ENCODE measurements around the gene SH2D1A. TPM values are rescaled to one million over a fixed set of nuclear protein-coding genes. Genes with fewer than 3 reads are reported as not detected.
"Not testable (repeated sequence)": the region's sequence is repeated elsewhere in the genome, so short reads cannot be mapped to it uniquely, and the experiment has no call there.

The SH2D1A gene
- polyA plus RNA-seq, 1 donor (not counting 4 experiments of a cell fraction or from before 2014, with no cell fraction given), result 0.04 TPM

- Histone ChIP-seq H2AFZ (ENCODE audit: control insufficient read depth, low read length) (no peak overlapping the region), H4K20me1 (ENCODE audit: control insufficient read depth, extremely low read depth, insufficient read depth, low read length) (no peaks in the 10 kb centered on the region), H3K36me3 (ENCODE audit: control insufficient read depth in 2 of 2, extremely low read depth in 1 of 2, insufficient read depth in 2 of 2, low read length in 2 of 2) (no peaks in the 10 kb centered on the region), H3K27ac (ENCODE audit: control insufficient read depth, insufficient read depth, low read length) (no peak overlapping the region), H3K79me2 (ENCODE audit: control insufficient read depth, insufficient read depth, low read length) (no peaks in the 10 kb centered on the region), H3K4me3 (ENCODE audit: control insufficient read depth in 2 of 3, extremely low read depth in 1 of 3, insufficient read depth in 2 of 3, low read depth in 1 of 3, low read length in 3 of 3) (no peak overlapping the region), H3K27me3 (ENCODE audit: control insufficient read depth, extremely low read depth, insufficient read depth, low read length) (no peaks in the 10 kb centered on the region), H3K9me3 (ENCODE audit: control insufficient read depth, low read depth, low read length) (no peaks in the 10 kb centered on the region), H3K9ac (ENCODE audit: control insufficient read depth, extremely low read depth, insufficient read depth, low read length) (no peak overlapping the region), H3K4me2 (ENCODE audit: control insufficient read depth, extremely low read depth, insufficient read depth, low read depth, low read length) (no peak overlapping the region), H3K9me1 (ENCODE audit: control insufficient read depth, extremely low read depth, insufficient read depth, low read length) (no peaks in the 10 kb centered on the region), H3K4me1 (ENCODE audit: control insufficient read depth, extremely low read depth, insufficient read depth, low read length) (peaks cover 7% of the 10 kb centered on the region)
- TF ChIP-seq CTCF (optimal IDR thresholded peaks at IDR 0.05 in 1 of 3, IDR thresholded peaks at IDR 0.05 in 1 of 3, conservative IDR thresholded peaks at IDR 0.05 in 1 of 3; ENCODE audit: extremely low read depth in 1 of 3, insufficient read depth in 2 of 3, low read length in 3 of 3), result no peak
- no peak for TF ChIP-seq EZH2 (IDR thresholded peaks at IDR 0.05; ENCODE audit: low read length)
- dilution Hi-C loops (cut with MboI; ENCODE audit: extremely low pct_ligation_motif_present, low sequenced_read_pairs), result no loop called here
- FAIRE-seq (no peak), DNase-seq (ENCODE audit: low read depth, low spot score) (no peak)
These were observed 60.9 kb downstream of the SH2D1A start for GRCh38 chrX:124407226-124407625.

GRCh38 chrX:124408380-124408779 lies 62.0 kb downstream of the SH2D1A start:
- DNase-seq (ENCODE audit: low read depth, low spot score); dilution Hi-C loops (cut with MboI; ENCODE audit: extremely low pct_ligation_motif_present, low sequenced_read_pairs); H4K20me1 ChIP-seq (ENCODE audit: control insufficient read depth, extremely low read depth, insufficient read depth, low read length); H3K4me1 ChIP-seq (ENCODE audit: control insufficient read depth, extremely low read depth, insufficient read depth, low read length); H3K27ac ChIP-seq (ENCODE audit: control insufficient read depth, insufficient read depth, low read length); H3K79me2 ChIP-seq (ENCODE audit: control insufficient read depth, insufficient read depth, low read length); H3K9ac ChIP-seq (ENCODE audit: control insufficient read depth, extremely low read depth, insufficient read depth, low read length); H3K9me1 ChIP-seq (ENCODE audit: control insufficient read depth, extremely low read depth, insufficient read depth, low read length); FAIRE-seq; H3K4me2 ChIP-seq (ENCODE audit: control insufficient read depth, extremely low read depth, insufficient read depth, low read depth, low read length); H3K27me3 ChIP-seq (ENCODE audit: control insufficient read depth, extremely low read depth, insufficient read depth, low read length); H3K36me3 ChIP-seq (ENCODE audit: control insufficient read depth in 2 of 2, extremely low read depth in 1 of 2, insufficient read depth in 2 of 2, low read length in 2 of 2); H2AFZ ChIP-seq (ENCODE audit: control insufficient read depth, low read length); H3K9me3 ChIP-seq (ENCODE audit: control insufficient read depth, low read depth, low read length); H3K4me3 ChIP-seq (ENCODE audit: control insufficient read depth in 2 of 3, extremely low read depth in 1 of 3, insufficient read depth in 2 of 3, low read depth in 1 of 3, low read length in 3 of 3): not testable (repeated sequence)

- Histone ChIP-seq H3K79me2 (ENCODE audit: control insufficient read depth, insufficient read depth, low read length) (no peaks in the 10 kb centered on the region), H3K4me2 (ENCODE audit: control insufficient read depth, extremely low read depth, insufficient read depth, low read depth, low read length) (no peak overlapping the region), H4K20me1 (ENCODE audit: control insufficient read depth, extremely low read depth, insufficient read depth, low read length) (no peaks in the 10 kb centered on the region), H3K4me3 (ENCODE audit: control insufficient read depth in 2 of 3, extremely low read depth in 1 of 3, insufficient read depth in 2 of 3, low read depth in 1 of 3, low read length in 3 of 3) (no peak overlapping the region), H3K27ac (ENCODE audit: control insufficient read depth, insufficient read depth, low read length) (no peak overlapping the region), H3K36me3 (ENCODE audit: control insufficient read depth in 2 of 2, extremely low read depth in 1 of 2, insufficient read depth in 2 of 2, low read length in 2 of 2) (no peaks in the 10 kb centered on the region), H2AFZ (ENCODE audit: control insufficient read depth, low read length) (no peak overlapping the region), H3K4me1 (ENCODE audit: control insufficient read depth, extremely low read depth, insufficient read depth, low read length) (no peaks in the 10 kb centered on the region), H3K27me3 (ENCODE audit: control insufficient read depth, extremely low read depth, insufficient read depth, low read length) (no peaks in the 10 kb centered on the region), H3K9me3 (ENCODE audit: control insufficient read depth, low read depth, low read length) (no peaks in the 10 kb centered on the region), H3K9me1 (ENCODE audit: control insufficient read depth, extremely low read depth, insufficient read depth, low read length) (no peaks in the 10 kb centered on the region), H3K9ac (ENCODE audit: control insufficient read depth, extremely low read depth, insufficient read depth, low read length) (no peak overlapping the region)
- FAIRE-seq, result no peak
- DNase-seq (ENCODE audit: low read depth, low spot score), result no peak
- TF ChIP-seq CTCF (optimal IDR thresholded peaks at IDR 0.05 in 1 of 3, IDR thresholded peaks at IDR 0.05 in 1 of 3, conservative IDR thresholded peaks at IDR 0.05 in 1 of 3; ENCODE audit: extremely low read depth in 1 of 3, insufficient read depth in 2 of 3, low read length in 3 of 3) (no peak), EZH2 (IDR thresholded peaks at IDR 0.05; ENCODE audit: low read length) (no peak)
- dilution Hi-C loops (cut with MboI; ENCODE audit: extremely low pct_ligation_motif_present, low sequenced_read_pairs), result no loop called here
These were observed 66.9 kb downstream of the SH2D1A start for GRCh38 chrX:124413244-124413643.
